ENCODE data around the gene CLEC2D. TPM values are rescaled to one million over a fixed set of nuclear protein-coding genes. Genes with fewer than 3 reads are reported as not detected.

Gene CLEC2D
- total RNA-seq, 1 experiment from 2014 or later, result 1.9 TPM

DNA sequence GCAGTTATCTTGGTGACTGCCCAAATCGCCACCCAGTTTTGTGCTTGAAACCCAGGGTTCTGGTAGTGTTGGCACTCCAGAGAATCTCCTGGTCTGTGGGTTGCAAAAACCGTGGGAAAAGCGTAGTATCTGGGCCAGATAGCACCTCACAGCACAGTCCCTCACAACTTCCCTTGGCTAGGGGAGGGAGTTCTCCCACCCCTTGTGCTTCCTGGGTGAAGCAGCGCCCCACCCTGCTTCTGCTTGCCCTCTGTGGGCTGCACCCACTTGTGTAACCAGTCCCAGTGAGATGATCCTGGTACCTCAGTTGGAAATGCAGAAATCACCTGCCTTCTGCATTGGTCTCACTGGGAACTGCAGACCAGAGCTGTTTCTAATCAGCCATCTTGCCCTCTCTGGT is 16.4 kb downstream of the CLEC2D start:
- H3K27ac ChIP-seq (ENCODE audit: low read depth, low read length), result no peak overlapping the region
- no peak for ATAC-seq
- no peaks in the 10 kb centered on the region for H3K79me2 ChIP-seq (ENCODE audit: insufficient read depth, low read length)
- no peaks in the 10 kb centered on the region for H3K27me3 ChIP-seq (ENCODE audit: insufficient read depth, low read length)
- ChIA-PET RAD21 (ENCODE audit: low non-redundant PET in 1 of 2, low total read pairs in 2 of 2, uncharacterized antibody in 2 of 2, unreplicated experiment in 2 of 2) (no interaction called here), CTCF (no interaction called here), POLR2A (no interaction called here)
- no TSS peak for BruUV-seq (replicated peaks)
- intact Hi-C loops (cut with micrococcal nuclease), result no loop called here
- no peak for DNase-seq (ENCODE audit: low read depth, low spot score)
- no peak for TF ChIP-seq RAD21 (IDR thresholded peaks at IDR 0.05; ENCODE audit: low read depth)
- TF ChIP-seq, protein P1, sequence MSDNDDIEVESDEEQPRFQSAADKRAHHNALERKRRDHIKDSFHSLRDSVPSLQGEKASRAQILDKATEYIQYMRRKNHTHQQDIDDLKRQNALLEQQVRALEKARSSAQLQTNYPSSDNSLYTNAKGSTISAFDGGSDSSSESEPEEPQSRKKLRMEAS (IDR thresholded peaks at IDR 0.05), result no peak
- TF ChIP-seq SIN3A (IDR thresholded peaks at IDR 0.05; ENCODE audit: low read depth), result no peak
- TF ChIP-seq EZH2 (IDR thresholded peaks at IDR 0.05), result no peak
- no peak for TF ChIP-seq YY1 (IDR thresholded peaks at IDR 0.05; ENCODE audit: extremely low read depth, insufficient replicate concordance, low read depth, low read length)
- no peak for TF ChIP-seq ZFX (IDR thresholded peaks at IDR 0.05)
- no peak for TF ChIP-seq CBX3 (IDR thresholded peaks at IDR 0.05; ENCODE audit: low read depth)
- TF ChIP-seq ZNF274 (IDR thresholded peaks at IDR 0.05; ENCODE audit: low read depth, low read length), result no peak
- TF ChIP-seq TCF7L2 (IDR thresholded peaks at IDR 0.05; ENCODE audit: borderline replicate concordance, extremely low read depth, insufficient read depth, insufficient read length), result no peak
- TF ChIP-seq EZH2phosphoT487 (IDR thresholded peaks at IDR 0.05; ENCODE audit: borderline replicate concordance), result no peak
- TF ChIP-seq POLR2AphosphoS5 (IDR thresholded peaks at IDR 0.05; ENCODE audit: low read depth, low read length), result no peak
- no peak overlapping the region for H3K4me3 ChIP-seq (replicated peaks in 1 of 2; ENCODE audit: low read depth in 1 of 2, low read length in 2 of 2)
- no peak overlapping the region for H3K4me2 ChIP-seq (ENCODE audit: low read length)
- H3K4me1 ChIP-seq (ENCODE audit: control insufficient read depth in 1 of 2, insufficient read depth in 2 of 2, low read length in 2 of 2), result peaks cover 0 to 5% of the 10 kb centered on the region in 2 experiments; a peak in 3 of 4 replicates
- no peaks in the 10 kb centered on the region for H3K9me3 ChIP-seq (ENCODE audit: control insufficient read depth in 1 of 2, insufficient read depth in 1 of 2, low read depth in 1 of 2, low read length in 2 of 2)
- no peaks in the 10 kb centered on the region for H3K9me2 ChIP-seq (ENCODE audit: insufficient read depth)
- no peaks in the 10 kb centered on the region for H4K20me1 ChIP-seq (ENCODE audit: insufficient read depth)
- no peak overlapping the region for H2AFZ ChIP-seq (ENCODE audit: low read depth, low read length, poor library complexity, severe bottlenecking)
- no peak overlapping the region for H3K9ac ChIP-seq (ENCODE audit: low read length)
- H3K36me3 ChIP-seq (ENCODE audit: control insufficient read depth in 1 of 2, insufficient read depth in 2 of 2, low read length in 2 of 2), result no peaks in the 10 kb centered on the region

DNA sequence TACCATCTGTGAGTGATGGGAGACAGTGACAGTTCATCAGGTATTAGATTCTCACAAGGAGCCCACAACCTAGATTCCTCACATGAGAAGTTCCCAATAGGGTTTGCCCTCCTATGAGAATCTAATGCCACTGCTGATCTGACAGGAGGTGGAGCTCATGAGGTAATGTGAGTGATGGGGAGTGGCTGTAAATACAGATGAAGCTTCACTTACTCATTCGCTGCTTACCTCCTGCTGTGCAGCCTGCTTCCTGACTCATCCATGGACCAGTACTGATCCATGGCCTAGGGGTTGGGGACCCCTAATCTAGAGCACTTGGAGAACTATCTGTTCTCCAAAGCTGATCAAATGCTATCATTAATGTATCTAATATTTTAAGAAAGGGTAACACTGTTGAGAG is 17.7 kb downstream of the CLEC2D start:
- Histone ChIP-seq H4K20me1 (ENCODE audit: insufficient read depth) (no peaks in the 10 kb centered on the region), H3K9me2 (ENCODE audit: insufficient read depth) (no peaks in the 10 kb centered on the region), H3K27me3 (ENCODE audit: insufficient read depth, low read length) (no peaks in the 10 kb centered on the region), H3K4me3 (replicated peaks in 1 of 2; ENCODE audit: low read depth in 1 of 2, low read length in 2 of 2) (no peak overlapping the region), H3K27ac (ENCODE audit: low read depth, low read length) (no peak overlapping the region), H3K36me3 (ENCODE audit: control insufficient read depth in 1 of 2, insufficient read depth in 2 of 2, low read length in 2 of 2) (no peaks in the 10 kb centered on the region), H3K79me2 (ENCODE audit: insufficient read depth, low read length) (no peaks in the 10 kb centered on the region), H3K4me2 (ENCODE audit: low read length) (no peak overlapping the region), H3K4me1 (ENCODE audit: control insufficient read depth in 1 of 2, insufficient read depth in 2 of 2, low read length in 2 of 2) (peaks cover 0 to 5% of the 10 kb centered on the region in 2 experiments; a peak in 3 of 4 replicates), H3K9me3 (ENCODE audit: control insufficient read depth in 1 of 2, insufficient read depth in 1 of 2, low read depth in 1 of 2, low read length in 2 of 2) (no peaks in the 10 kb centered on the region), H2AFZ (ENCODE audit: low read depth, low read length, poor library complexity, severe bottlenecking) (no peak overlapping the region), H3K9ac (ENCODE audit: low read length) (no peak overlapping the region)
- ATAC-seq, result peak; percentile 79
- ChIA-PET POLR2A (no interaction called here), CTCF (interaction anchor here (1.1 to 1.2 kb wide), 2 partner anchors 20 to 56 kb away, joined by 3 read pairs; no protein-coding TSS in a partner anchor), RAD21 (ENCODE audit: low non-redundant PET in 1 of 2, low total read pairs in 2 of 2, uncharacterized antibody in 2 of 2, unreplicated experiment in 2 of 2) (no interaction called here)
- peak; percentile 24 for DNase-seq (ENCODE audit: low read depth, low spot score)
- no peak for TF ChIP-seq FOSL1 (IDR thresholded peaks at IDR 0.05; ENCODE audit: low read depth)
- TF ChIP-seq, protein P2, sequence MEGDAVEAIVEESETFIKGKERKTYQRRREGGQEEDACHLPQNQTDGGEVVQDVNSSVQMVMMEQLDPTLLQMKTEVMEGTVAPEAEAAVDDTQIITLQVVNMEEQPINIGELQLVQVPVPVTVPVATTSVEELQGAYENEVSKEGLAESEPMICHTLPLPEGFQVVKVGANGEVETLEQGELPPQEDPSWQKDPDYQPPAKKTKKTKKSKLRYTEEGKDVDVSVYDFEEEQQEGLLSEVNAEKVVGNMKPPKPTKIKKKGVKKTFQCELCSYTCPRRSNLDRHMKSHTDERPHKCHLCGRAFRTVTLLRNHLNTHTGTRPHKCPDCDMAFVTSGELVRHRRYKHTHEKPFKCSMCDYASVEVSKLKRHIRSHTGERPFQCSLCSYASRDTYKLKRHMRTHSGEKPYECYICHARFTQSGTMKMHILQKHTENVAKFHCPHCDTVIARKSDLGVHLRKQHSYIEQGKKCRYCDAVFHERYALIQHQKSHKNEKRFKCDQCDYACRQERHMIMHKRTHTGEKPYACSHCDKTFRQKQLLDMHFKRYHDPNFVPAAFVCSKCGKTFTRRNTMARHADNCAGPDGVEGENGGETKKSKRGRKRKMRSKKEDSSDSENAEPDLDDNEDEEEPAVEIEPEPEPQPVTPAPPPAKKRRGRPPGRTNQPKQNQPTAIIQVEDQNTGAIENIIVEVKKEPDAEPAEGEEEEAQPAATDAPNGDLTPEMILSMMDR (IDR thresholded peaks at IDR 0.05 in 2 of 3, conservative IDR thresholded peaks at IDR 0.05 in 1 of 3; ENCODE audit: borderline replicate concordance in 1 of 3, insufficient read depth in 1 of 3, low read depth in 2 of 3, low read length in 2 of 3), result no peak
- no peak for TF ChIP-seq SP1 (IDR thresholded peaks at IDR 0.05; ENCODE audit: low read depth)
- TF ChIP-seq SRF (IDR thresholded peaks at IDR 0.05; ENCODE audit: low read depth), result no peak
- intact Hi-C loops (cut with micrococcal nuclease), result no loop called here
- no TSS peak for BruUV-seq (replicated peaks)
